HT1080 (cell line): ENCODE measurements around the gene SLC16A5. TPM values are rescaled to one million over a fixed set of nuclear protein-coding genes. Genes with fewer than 3 reads are reported as not detected.
A peak's percentile ranks its signal among the peaks of the same experiment; 100 is the strongest.
"Not testable (repeated sequence)": the region's sequence is repeated elsewhere in the genome, so short reads cannot be mapped to it uniquely, and the experiment has no call there.

ENCODE experiments used
- DNase-seq: peaks from one replicate; pipeline ENCODE4 v3.0.0-alpha.2; 2015; ENCODE audit warnings: low read depth
- polyA plus RNA-seq, 2 experiments: library from polyadenylated mRNA; depleted of rRNA; stranded (reverse); fragments of >200 nt; gene quantifications; 2 replicates each; pipeline ENCODE4 v1.2.3, GENCODE V29; 2015
- total RNA-seq: library from RNA; depleted of rRNA; stranded (reverse); fragments of >200 nt; shearing (Covaris generic); gene quantifications from 2 replicates; pipeline ENCODE4 v1.2.3, GENCODE V29; 2014; rRNA removed

Gene SLC16A5
- total RNA-seq: not detected in 2 replicates
- polyA plus RNA-seq (2015; cell fraction: cytosol; rRNA removed): not detected in 2 replicates
- 0.16 TPM in 1 of 2 replicates, not detected in the other for polyA plus RNA-seq (2015; cell fraction: nucleus; rRNA removed)

- no peak for DNase-seq
These were observed at the start of gene SLC16A5 for GRCh38 chr17:75087558-75088453. SLC16A5 (plus strand) TSS chr17:75087954; CDS start chr17:75093637, 5,683 bp downstream.

- no peak for DNase-seq
These were observed 48.5 kb upstream of the SLC16A5 start for GRCh38 chr17:75039238-75039637.

GRCh38 chr17:75041656-75042280 is 46.0 kb upstream of the SLC16A5 start:
- no peak for DNase-seq

- not testable (repeated sequence) for DNase-seq
These were observed 44.0 kb upstream of the SLC16A5 start for GRCh38 chr17:75043789-75044188.

- no peak for DNase-seq
These were observed 43.0 kb upstream of the SLC16A5 start for GRCh38 chr17:75044716-75045115.

GRCh38 chr17:75045946-75046406 is 41.8 kb upstream of the SLC16A5 start:
- not testable (repeated sequence) for DNase-seq

- peak; percentile 95 for DNase-seq
These were observed 41.1 kb upstream of the SLC16A5 start, which contains the start of the genes ATP5PD and KCTD2 for GRCh38 chr17:75046407-75047289. ATP5PD (minus strand) TSS chr17:75046969; CDS start chr17:75042650, 4,319 bp downstream. KCTD2 (plus strand) TSS chr17:75047225; CDS start chr17:75047251, 26 bp downstream.

GRCh38 chr17:75047398-75048098 is 40.2 kb upstream of the SLC16A5 start:
- no peak for DNase-seq

GRCh38 chr17:75048249-75048878 is 39.4 kb upstream of the SLC16A5 start:
- no peak for DNase-seq

GRCh38 chr17:75049057-75049456 is 38.7 kb upstream of the SLC16A5 start:
- DNase-seq: no peak

- no peak for DNase-seq
These were observed 38.0 kb upstream of the SLC16A5 start for GRCh38 chr17:75049706-75050105.

GRCh38 chr17:75051941-75052340 is 35.8 kb upstream of the SLC16A5 start:
- DNase-seq: no peak

- peak; percentile 30 for DNase-seq
These were observed 28.1 kb upstream of the SLC16A5 start for GRCh38 chr17:75059369-75060345.

- no peak for DNase-seq
These were observed 27.2 kb upstream of the SLC16A5 start for GRCh38 chr17:75060434-75061054.

- DNase-seq: no peak
These were observed 26.7 kb upstream of the SLC16A5 start for GRCh38 chr17:75061055-75061438.

GRCh38 chr17:75061618-75062017 is 26.1 kb upstream of the SLC16A5 start:
- DNase-seq: no peak

GRCh38 chr17:75063201-75063600 is 24.6 kb upstream of the SLC16A5 start:
- DNase-seq: no peak

GRCh38 chr17:75063626-75064025 is 24.1 kb upstream of the SLC16A5 start:
- no peak for DNase-seq
